Osteocyte (in vitro differentiated cells): Measurements from ENCODE around the gene ITGA7. TPM values are rescaled to one million over a fixed set of nuclear protein-coding genes. Genes with fewer than 3 reads are reported as not detected.

Experiments
- DNase-seq: peaks from one replicate; pipeline ENCODE4 v3.0.0; 2021; ENCODE audit warnings: mixed read lengths; ENCODE audit not compliant: unreplicated experiment; ENCODE audit errors: extremely low spot score
- H3K27ac Mint-ChIP-seq: one replicate; pipeline ENCODE4 v1.8.0; 2021; ENCODE audit warnings: mild to moderate bottlenecking, mixed read lengths; ENCODE audit not compliant: unreplicated experiment
- H3K27me3 Mint-ChIP-seq: one replicate; pipeline ENCODE4 v1.8.0; 2021; ENCODE audit warnings: mixed read lengths; ENCODE audit not compliant: unreplicated experiment
- H3K36me3 Mint-ChIP-seq: one replicate; pipeline ENCODE4 v1.8.0; 2021; ENCODE audit warnings: mixed read lengths; ENCODE audit not compliant: unreplicated experiment
- H3K4me1 Mint-ChIP-seq: one replicate; pipeline ENCODE4 v1.8.0; 2021; ENCODE audit warnings: mixed read lengths; ENCODE audit not compliant: unreplicated experiment
- H3K4me3 Mint-ChIP-seq: one replicate; pipeline ENCODE4 v1.8.0; 2021; ENCODE audit warnings: mild to moderate bottlenecking, moderate library complexity, mixed read lengths; ENCODE audit not compliant: unreplicated experiment
- H3K9me3 Mint-ChIP-seq: one replicate; pipeline ENCODE4 v1.8.0; 2021; ENCODE audit warnings: mixed read lengths; ENCODE audit not compliant: unreplicated experiment
- CTCF ChIP-seq: fragments of 200-600 bp; sonication (generic); IDR thresholded peaks from 2 replicates; pipeline ENCODE4 v1.5.0; 2021; ENCODE audit warnings: antibody characterized with exemption, mild to moderate bottlenecking, moderate library complexity
- total RNA-seq: library from RNA; stranded (reverse); gene quantifications from 2 replicates; pipeline ENCODE4 v1.2.1, GENCODE V29; 2021

ITGA7 gene
- total RNA-seq, 1 donor from 2014 or later, result 5.7 TPM

GRCh38 chr12:55706568-55707218 is 1.0 kb downstream of the ITGA7 start:
- DNase-seq, result no peak
- Mint-ChIP-seq H3K27me3 (peaks cover 31% of the 10 kb centered on the region), H3K36me3 (peaks cover 3% of the 10 kb centered on the region), H3K27ac (no peak overlapping the region), H3K4me3 (peak overlapping the region; percentile 76), H3K4me1 (peaks cover 16% of the 10 kb centered on the region), H3K9me3 (no peaks in the 10 kb centered on the region)
- TF ChIP-seq CTCF, result no peak

GRCh38 chr12:55705782-55706402 is 1.8 kb downstream of the ITGA7 start:
- no peaks in the 10 kb centered on the region for H3K9me3 Mint-ChIP-seq
- DNase-seq, result no peak
- peaks cover 16% of the 10 kb centered on the region for H3K4me1 Mint-ChIP-seq
- H3K36me3 Mint-ChIP-seq, result peaks cover 3% of the 10 kb centered on the region
- TF ChIP-seq CTCF, result peak; percentile 24
- peaks cover 30% of the 10 kb centered on the region for H3K27me3 Mint-ChIP-seq
- no peak overlapping the region for H3K27ac Mint-ChIP-seq
- no peak overlapping the region for H3K4me3 Mint-ChIP-seq

- DNase-seq, result no peak
- H3K4me3 Mint-ChIP-seq, result no peak overlapping the region
- no peaks in the 10 kb centered on the region for H3K9me3 Mint-ChIP-seq
- H3K36me3 Mint-ChIP-seq, result peaks cover 3% of the 10 kb centered on the region
- H3K27me3 Mint-ChIP-seq, result peaks cover 28% of the 10 kb centered on the region
- H3K27ac Mint-ChIP-seq, result no peak overlapping the region
- no peak for TF ChIP-seq CTCF
- H3K4me1 Mint-ChIP-seq, result peaks cover 16% of the 10 kb centered on the region
These were observed 2.6 kb downstream of the ITGA7 start for GRCh38 chr12:55704824-55705718.

GRCh38 chr12:55703901-55704761 is 3.6 kb downstream of the ITGA7 start:
- H3K4me1 Mint-ChIP-seq, result peaks cover 16% of the 10 kb centered on the region

More at GRCh38 chr12:55703901-55704761, 3.6 kb downstream of the ITGA7 start:
- Mint-ChIP-seq H3K27me3 (peaks cover 21% of the 10 kb centered on the region), H3K9me3 (no peaks in the 10 kb centered on the region), H3K36me3 (peaks cover 3% of the 10 kb centered on the region), H3K4me3 (no peak overlapping the region), H3K27ac (no peak overlapping the region)
- DNase-seq, result no peak
- no peak for TF ChIP-seq CTCF
